Glutamatergic neuron (in vitro differentiated cells): Measurements from ENCODE around the gene OR6C65. TPM values are rescaled to one million over a fixed set of nuclear protein-coding genes. Genes with fewer than 3 reads are reported as not detected.
"Not testable (repeated sequence)": the region's sequence is repeated elsewhere in the genome, so short reads cannot be mapped to it uniquely, and the experiment has no call there.

ENCODE experiments used
- DNase-seq: peaks from one replicate; pipeline ENCODE4 v3.0.0; 2022
- H3K27ac Mint-ChIP-seq: one replicate; pipeline ENCODE4 v1.8.0; 2020; ENCODE audit warnings: mild to moderate bottlenecking, mixed read lengths, inconsistent platforms; ENCODE audit not compliant: unreplicated experiment
- H3K27me3 Mint-ChIP-seq: one replicate; pipeline ENCODE4 v1.8.0; 2020; ENCODE audit warnings: mild to moderate bottlenecking, moderate library complexity, mixed read lengths, inconsistent platforms; ENCODE audit not compliant: unreplicated experiment
- H3K36me3 Mint-ChIP-seq: one replicate; pipeline ENCODE4 v1.8.0; 2020; ENCODE audit warnings: mild to moderate bottlenecking, mixed read lengths, inconsistent platforms; ENCODE audit not compliant: unreplicated experiment
- H3K4me1 Mint-ChIP-seq: one replicate; pipeline ENCODE4 v1.8.0; 2020; ENCODE audit warnings: mild to moderate bottlenecking, low read depth, mixed read lengths, inconsistent platforms; ENCODE audit not compliant: unreplicated experiment
- H3K4me3 Mint-ChIP-seq: one replicate; pipeline ENCODE4 v1.8.0; 2020; ENCODE audit warnings: mild to moderate bottlenecking, mixed read lengths, inconsistent platforms; ENCODE audit not compliant: unreplicated experiment
- H3K9me3 Mint-ChIP-seq: one replicate; pipeline ENCODE4 v1.8.0; 2020; ENCODE audit warnings: mild to moderate bottlenecking, moderate library complexity, mixed read lengths, inconsistent platforms; ENCODE audit not compliant: unreplicated experiment
- long read RNA-seq: library from polyadenylated mRNA; unstranded; transcript quantifications from one replicate; pipeline ENCODE4 v2.0.0, GENCODE V29; 2020; ENCODE audit not compliant: unreplicated experiment
- total RNA-seq: library from RNA; stranded (reverse); fragmentation: NEBNext Ultra II Directional; extraction: Animal tissue kit (Norgen Biotek cat#: 25700); gene quantifications from one replicate; pipeline ENCODE4 v1.2.1, GENCODE V29; 2021; ENCODE audit not compliant: unreplicated experiment
- TF ChIP-seq, protein P1 (sequence below): fragments of 200-600 bp; sonication (generic); IDR thresholded peaks from one replicate; pipeline ENCODE4 v1.5.0; 2021; ENCODE audit not compliant: partially characterized antibody, unreplicated experiment

Gene OR6C65
- not detected for total RNA-seq
- long read RNA-seq: 0 reads

- no peak within 1 kb of the TSS for H3K4me3 Mint-ChIP-seq
- H3K27me3 Mint-ChIP-seq: no peaks in the 10 kb centered on the region
- H3K9me3 Mint-ChIP-seq: no peaks in the 10 kb centered on the region
- no peaks in the 10 kb centered on the region for H3K4me1 Mint-ChIP-seq
- H3K27ac Mint-ChIP-seq: no peak within 1 kb of the TSS
- DNase-seq: no peak
- H3K36me3 Mint-ChIP-seq: no peaks in the 10 kb centered on the region
- TF ChIP-seq, protein P1, sequence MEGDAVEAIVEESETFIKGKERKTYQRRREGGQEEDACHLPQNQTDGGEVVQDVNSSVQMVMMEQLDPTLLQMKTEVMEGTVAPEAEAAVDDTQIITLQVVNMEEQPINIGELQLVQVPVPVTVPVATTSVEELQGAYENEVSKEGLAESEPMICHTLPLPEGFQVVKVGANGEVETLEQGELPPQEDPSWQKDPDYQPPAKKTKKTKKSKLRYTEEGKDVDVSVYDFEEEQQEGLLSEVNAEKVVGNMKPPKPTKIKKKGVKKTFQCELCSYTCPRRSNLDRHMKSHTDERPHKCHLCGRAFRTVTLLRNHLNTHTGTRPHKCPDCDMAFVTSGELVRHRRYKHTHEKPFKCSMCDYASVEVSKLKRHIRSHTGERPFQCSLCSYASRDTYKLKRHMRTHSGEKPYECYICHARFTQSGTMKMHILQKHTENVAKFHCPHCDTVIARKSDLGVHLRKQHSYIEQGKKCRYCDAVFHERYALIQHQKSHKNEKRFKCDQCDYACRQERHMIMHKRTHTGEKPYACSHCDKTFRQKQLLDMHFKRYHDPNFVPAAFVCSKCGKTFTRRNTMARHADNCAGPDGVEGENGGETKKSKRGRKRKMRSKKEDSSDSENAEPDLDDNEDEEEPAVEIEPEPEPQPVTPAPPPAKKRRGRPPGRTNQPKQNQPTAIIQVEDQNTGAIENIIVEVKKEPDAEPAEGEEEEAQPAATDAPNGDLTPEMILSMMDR: no peak
Measured at GRCh38 chr12:55400229-55400628, at the start of gene OR6C65. Gene OR6C65, plus strand, starts transcription at chr12:55400529. Its CDS starts 0 bp downstream, at chr12:55400529.

GRCh38 chr12:55355338-55355737 is 45.0 kb upstream of the OR6C65 start:
- not testable (repeated sequence) for H3K36me3 Mint-ChIP-seq, H3K27ac Mint-ChIP-seq, H3K4me3 Mint-ChIP-seq, H3K27me3 Mint-ChIP-seq, H3K9me3 Mint-ChIP-seq, H3K4me1 Mint-ChIP-seq, DNase-seq

- DNase-seq: no peak
- H3K9me3 Mint-ChIP-seq: peaks cover 3% of the 10 kb centered on the region
- H3K4me3 Mint-ChIP-seq: no peak within 1 kb of the TSS
- TF ChIP-seq, protein P1: no peak
- H3K4me1 Mint-ChIP-seq: no peaks in the 10 kb centered on the region
- no peak within 1 kb of the TSS for H3K27ac Mint-ChIP-seq
- no peaks in the 10 kb centered on the region for H3K27me3 Mint-ChIP-seq
- H3K36me3 Mint-ChIP-seq: no peaks in the 10 kb centered on the region
Measured at GRCh38 chr12:55362675-55363074, 37.7 kb upstream of the OR6C65 start, which contains the start of gene OR6C75. Gene OR6C75, plus strand, starts transcription at chr12:55362975. Its CDS starts 2,136 bp downstream, at chr12:55365111.

GRCh38 chr12:55365086-55365485 is 35.2 kb upstream of the OR6C65 start:
- TF ChIP-seq, protein P1: no peak
- Mint-ChIP-seq H3K9me3 (no peaks in the 10 kb centered on the region), H3K4me3 (no peak overlapping the region), H3K27ac (no peak overlapping the region), H3K27me3 (no peaks in the 10 kb centered on the region), H3K4me1 (no peaks in the 10 kb centered on the region), H3K36me3 (no peaks in the 10 kb centered on the region)
- DNase-seq: no peak

GRCh38 chr12:55372521-55372920 is 27.8 kb upstream of the OR6C65 start:
- H3K27ac Mint-ChIP-seq: no peak overlapping the region
- H3K27me3 Mint-ChIP-seq: peaks cover 3% of the 10 kb centered on the region
- H3K4me1 Mint-ChIP-seq: peaks cover 6% of the 10 kb centered on the region
- TF ChIP-seq, protein P1: no peak
- no peaks in the 10 kb centered on the region for H3K36me3 Mint-ChIP-seq
- H3K4me3 Mint-ChIP-seq: no peak overlapping the region
- no peak for DNase-seq
- H3K9me3 Mint-ChIP-seq: peaks cover 2% of the 10 kb centered on the region

- H3K27me3 Mint-ChIP-seq: no peaks in the 10 kb centered on the region
- no peak overlapping the region for H3K27ac Mint-ChIP-seq
- H3K9me3 Mint-ChIP-seq: no peaks in the 10 kb centered on the region
- H3K4me3 Mint-ChIP-seq: no peak overlapping the region
- no peaks in the 10 kb centered on the region for H3K4me1 Mint-ChIP-seq
- DNase-seq: no peak
- no peaks in the 10 kb centered on the region for H3K36me3 Mint-ChIP-seq
- TF ChIP-seq, protein P1: no peak
Measured at GRCh38 chr12:55385891-55386290, 14.4 kb upstream of the OR6C65 start.
